GM13976 (cell line): Measurements from ENCODE around the gene SPACA6.

Source experiments
- DNase-seq: peaks from one replicate; pipeline ENCODE4 v3.0.0; 2012; ENCODE audit warnings: low spot score
- in situ Hi-C: fragments of 300-500 bp; cut with MboI; formaldehyde crosslinking; loops from one replicate; pipeline ENCODE4 v1.12.0; 2022; ENCODE audit warnings: low sequenced_read_pairs, mixed read lengths, inconsistent platforms; ENCODE audit not compliant: unreplicated experiment
- TF ChIP-seq, protein P1 (sequence below): IDR thresholded peaks from 2 replicates; pipeline ENCODE4 v1.5.1; 2012; ENCODE audit warnings: borderline replicate concordance, mild to moderate bottlenecking; ENCODE audit not compliant: insufficient read depth; ENCODE audit errors: extremely low read depth, missing control alignments, control extremely low read depth

The SPACA6 gene

DNA sequence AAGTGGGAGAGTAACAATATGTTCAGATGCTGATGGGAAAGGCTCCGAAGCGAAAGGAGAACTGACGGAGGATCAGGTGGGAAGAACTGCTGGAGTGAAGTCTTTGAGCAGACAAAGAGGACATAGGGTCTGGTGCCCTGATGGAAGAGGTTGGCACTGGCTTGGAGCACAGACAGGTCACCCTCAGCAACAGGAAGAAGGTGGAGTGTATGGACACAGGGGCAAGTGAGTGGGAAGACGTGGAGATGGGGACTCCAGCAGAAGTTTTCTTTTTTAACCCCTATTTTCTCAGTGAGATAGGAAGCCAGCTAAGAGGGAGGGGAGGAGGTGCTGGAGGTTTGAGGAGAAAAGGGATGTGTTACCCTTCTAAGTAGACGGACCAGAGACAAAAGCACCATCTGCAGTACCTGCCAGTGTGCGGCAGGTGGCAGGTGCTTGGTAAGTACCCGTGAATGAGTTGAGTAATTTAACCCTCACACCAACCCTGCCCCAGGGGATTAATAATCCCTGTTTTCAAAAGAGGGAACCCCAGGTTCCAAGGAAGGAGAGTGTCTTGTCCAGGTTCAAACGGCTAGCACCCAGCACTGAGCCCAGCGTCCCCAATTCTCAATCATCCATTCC is 19.4 kb downstream of the SPACA6 start:
- in situ Hi-C loops, result no loop called here
- TF ChIP-seq, protein P1, sequence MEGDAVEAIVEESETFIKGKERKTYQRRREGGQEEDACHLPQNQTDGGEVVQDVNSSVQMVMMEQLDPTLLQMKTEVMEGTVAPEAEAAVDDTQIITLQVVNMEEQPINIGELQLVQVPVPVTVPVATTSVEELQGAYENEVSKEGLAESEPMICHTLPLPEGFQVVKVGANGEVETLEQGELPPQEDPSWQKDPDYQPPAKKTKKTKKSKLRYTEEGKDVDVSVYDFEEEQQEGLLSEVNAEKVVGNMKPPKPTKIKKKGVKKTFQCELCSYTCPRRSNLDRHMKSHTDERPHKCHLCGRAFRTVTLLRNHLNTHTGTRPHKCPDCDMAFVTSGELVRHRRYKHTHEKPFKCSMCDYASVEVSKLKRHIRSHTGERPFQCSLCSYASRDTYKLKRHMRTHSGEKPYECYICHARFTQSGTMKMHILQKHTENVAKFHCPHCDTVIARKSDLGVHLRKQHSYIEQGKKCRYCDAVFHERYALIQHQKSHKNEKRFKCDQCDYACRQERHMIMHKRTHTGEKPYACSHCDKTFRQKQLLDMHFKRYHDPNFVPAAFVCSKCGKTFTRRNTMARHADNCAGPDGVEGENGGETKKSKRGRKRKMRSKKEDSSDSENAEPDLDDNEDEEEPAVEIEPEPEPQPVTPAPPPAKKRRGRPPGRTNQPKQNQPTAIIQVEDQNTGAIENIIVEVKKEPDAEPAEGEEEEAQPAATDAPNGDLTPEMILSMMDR, result peak; percentile 43
- peak; percentile 54 for DNase-seq

DNA sequence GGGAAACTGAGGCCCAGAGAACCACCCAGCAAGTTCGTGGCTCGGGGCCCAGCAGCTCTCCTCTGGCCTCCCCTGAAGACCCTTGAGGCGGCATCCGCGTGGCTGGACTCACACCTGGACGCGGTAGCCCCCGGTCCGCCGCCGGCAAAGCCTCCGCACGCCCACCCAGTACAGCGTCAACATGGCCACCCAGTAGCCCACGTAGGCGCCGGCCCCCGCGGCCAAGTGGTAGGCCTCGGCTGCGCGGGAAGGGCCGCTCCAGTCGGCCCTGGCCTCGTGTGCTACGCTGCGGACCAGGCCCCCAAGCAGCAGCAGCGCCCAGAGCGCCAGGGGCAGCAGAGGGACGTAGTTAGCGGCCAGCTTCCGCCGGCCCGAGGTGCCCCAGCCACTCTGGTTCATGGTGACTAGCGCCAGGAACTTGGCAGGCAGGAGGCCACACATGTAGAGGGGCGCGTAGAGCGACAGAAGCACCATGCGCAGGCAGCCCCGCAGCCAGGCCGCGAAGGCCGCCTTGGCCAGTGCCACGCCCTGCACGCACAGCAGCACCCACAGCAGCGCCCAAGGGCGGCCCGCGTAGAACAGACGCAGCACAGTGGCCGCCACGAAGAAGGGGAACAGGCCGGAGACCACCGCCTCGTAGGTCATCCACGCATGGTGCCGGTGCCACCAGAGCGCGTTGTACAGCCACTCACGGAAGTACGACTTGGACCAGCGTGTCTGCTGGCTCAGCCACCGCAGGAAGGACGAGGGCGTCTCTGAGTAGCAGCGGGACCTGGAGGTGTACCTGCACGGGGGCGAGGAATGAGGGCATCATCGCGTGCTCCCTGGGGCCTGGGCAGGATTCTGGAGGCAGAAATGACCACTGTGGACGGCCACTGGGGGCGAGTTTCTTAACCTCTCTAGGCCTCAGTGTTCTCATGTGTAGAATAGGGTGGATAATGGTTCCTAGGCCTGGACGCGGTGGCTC is 20.5 kb downstream of the SPACA6 start:
- in situ Hi-C loops, result no loop called here
- TF ChIP-seq, protein P1, result no peak
- DNase-seq, result no peak

DNA sequence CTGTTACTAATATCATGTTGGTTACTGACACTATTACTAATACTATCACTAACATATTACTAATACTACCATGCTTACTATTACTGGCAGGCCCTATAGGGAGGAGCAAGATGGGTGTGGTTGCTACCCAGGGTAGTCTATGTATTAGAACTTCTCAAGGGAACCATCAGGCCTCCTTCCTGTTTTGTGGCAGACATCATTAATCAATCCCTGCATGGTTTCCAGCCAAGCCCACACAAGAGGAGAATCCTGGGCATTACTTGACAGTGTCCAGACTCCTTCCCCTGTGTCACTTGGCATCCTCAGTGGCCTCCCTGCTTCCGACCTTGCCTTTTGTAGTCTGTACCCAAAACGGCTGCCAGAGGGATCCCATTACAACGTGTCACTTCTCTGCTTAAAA is 21.7 kb downstream of the SPACA6 start:
- in situ Hi-C loops, result no loop called here
- TF ChIP-seq, protein P1, result no peak
- DNase-seq, result no peak

DNA sequence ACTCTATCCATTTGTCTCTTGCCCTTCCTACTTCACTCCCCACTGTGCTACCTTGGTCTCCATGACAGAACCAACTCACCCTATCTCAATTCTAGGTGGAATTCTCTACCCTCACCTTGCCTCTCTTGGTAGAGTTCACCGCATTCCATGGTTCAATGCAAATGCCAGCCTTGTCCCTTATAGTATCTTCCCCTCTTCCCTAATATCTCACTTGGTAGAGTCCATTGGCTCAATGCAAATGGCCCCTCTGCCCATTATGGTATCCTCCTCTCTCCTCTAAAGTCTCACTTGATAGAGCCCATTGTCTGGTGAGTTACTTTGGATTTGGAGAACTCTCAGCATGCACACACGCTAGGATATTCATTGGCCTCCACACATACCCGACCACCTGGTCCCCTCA is 22.7 kb downstream of the SPACA6 start:
- in situ Hi-C loops, result no loop called here

DNA sequence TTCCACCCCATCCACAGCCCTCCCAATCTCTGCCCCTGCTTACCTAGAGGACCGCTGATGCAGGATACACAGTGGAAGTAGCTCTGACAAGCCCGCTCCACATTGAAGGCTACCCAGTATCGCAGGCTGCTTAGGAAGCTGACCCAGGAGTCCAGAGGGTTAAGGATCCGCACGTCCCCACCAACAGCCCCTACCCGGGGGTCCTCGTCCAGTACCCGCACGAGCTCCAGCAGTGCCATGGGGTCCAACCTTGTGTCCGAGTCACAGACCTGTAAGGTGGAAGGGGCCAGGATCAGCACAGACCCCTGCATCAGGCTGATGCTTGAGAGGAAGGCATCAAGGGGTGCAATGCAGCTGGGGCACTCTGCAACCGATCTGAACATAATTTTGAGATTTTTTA is 23.8 kb downstream of the SPACA6 start:
- in situ Hi-C loops, result no loop called here
- DNase-seq, result no peak
- TF ChIP-seq, protein P1, result no peak

More for the DNA sequence above, 22.7 kb downstream of the SPACA6 start:
- DNase-seq, result no peak
- TF ChIP-seq, protein P1, result no peak

DNA sequence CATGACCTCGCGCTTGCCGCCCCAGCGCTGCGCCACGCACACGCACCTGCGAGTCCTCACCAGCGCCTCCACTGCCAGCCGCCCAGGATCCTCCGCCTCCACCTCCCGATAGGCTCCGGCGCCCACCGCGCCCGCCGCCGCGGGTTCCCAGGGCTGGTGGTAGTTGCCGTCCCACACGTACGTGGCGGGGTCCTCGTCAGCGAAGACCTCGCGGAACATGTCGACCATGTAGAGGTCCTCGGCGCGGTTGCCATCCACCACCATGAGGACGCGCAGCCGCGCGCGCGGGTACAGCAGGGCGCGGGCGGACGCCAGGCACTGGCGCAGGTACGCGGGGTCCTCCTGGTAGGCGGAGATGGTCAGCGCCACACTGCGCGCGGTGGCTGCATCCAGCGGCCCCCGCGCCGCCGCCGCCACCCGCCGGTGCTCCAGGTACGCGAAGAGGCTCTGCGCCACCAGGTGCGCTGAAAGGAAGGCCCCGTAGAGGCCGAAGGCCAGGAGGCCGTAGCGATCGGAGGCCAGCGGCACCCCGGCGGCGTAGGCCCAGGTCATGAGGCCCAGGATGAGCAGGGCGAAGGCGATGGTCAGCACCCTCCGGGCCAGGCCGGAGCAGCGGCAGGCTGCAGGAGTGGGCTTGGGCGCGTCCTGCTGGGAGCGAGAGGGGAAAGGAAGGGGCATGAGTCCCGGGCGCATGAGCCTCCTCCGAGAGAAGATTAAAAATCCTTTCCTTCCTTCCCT is 26.3 kb downstream of the SPACA6 start:
- TF ChIP-seq, protein P1, result no peak
- in situ Hi-C loops, result no loop called here
- DNase-seq, result no peak
